ENCODE measurements around the gene LDHB.

LDHB gene

DNA sequence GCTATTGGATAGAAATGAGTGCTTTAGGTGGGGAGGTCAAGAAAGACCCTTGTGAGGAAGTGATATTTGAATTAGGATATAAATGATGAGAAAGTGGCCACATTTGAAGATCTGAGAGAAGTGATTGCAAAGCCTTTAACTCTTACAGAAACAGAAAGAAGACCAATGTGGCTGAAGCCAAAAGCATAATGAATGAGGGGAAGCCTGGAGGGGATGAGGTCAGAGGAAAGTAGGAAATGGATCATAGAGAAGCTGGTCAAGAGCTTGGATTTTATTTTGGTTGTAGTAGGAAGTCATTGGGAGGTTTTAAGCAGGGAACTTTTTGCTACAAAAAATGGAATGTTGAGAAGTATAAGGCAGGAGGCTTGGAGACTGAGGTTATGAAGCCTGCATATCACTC, 49.4 kb downstream of the LDHB start:
- Histone ChIP-seq H3K27me3 (ENCODE audit: insufficient read depth, low read depth) (no peaks in the 10 kb centered on the region), H3K4me1 (ENCODE audit: low read depth, poor library complexity, severe bottlenecking) (no peaks in the 10 kb centered on the region), H3K36me3 (ENCODE audit: insufficient read depth) (no peaks in the 10 kb centered on the region), H3K4me3 (IDR thresholded peaks at IDR 0.05; ENCODE audit: insufficient read depth, low read depth, low read length) (no peak overlapping the region), H3K9ac (no peak overlapping the region), H2AFZ (ENCODE audit: low read depth) (no peak overlapping the region), H4K20me1 (ENCODE audit: insufficient read depth) (no peaks in the 10 kb centered on the region), H3K4me2 (no peak overlapping the region), H3K27ac (no peak overlapping the region), H3K79me2 (ENCODE audit: insufficient read depth, low read depth) (no peaks in the 10 kb centered on the region)
- TF ChIP-seq, protein P1, sequence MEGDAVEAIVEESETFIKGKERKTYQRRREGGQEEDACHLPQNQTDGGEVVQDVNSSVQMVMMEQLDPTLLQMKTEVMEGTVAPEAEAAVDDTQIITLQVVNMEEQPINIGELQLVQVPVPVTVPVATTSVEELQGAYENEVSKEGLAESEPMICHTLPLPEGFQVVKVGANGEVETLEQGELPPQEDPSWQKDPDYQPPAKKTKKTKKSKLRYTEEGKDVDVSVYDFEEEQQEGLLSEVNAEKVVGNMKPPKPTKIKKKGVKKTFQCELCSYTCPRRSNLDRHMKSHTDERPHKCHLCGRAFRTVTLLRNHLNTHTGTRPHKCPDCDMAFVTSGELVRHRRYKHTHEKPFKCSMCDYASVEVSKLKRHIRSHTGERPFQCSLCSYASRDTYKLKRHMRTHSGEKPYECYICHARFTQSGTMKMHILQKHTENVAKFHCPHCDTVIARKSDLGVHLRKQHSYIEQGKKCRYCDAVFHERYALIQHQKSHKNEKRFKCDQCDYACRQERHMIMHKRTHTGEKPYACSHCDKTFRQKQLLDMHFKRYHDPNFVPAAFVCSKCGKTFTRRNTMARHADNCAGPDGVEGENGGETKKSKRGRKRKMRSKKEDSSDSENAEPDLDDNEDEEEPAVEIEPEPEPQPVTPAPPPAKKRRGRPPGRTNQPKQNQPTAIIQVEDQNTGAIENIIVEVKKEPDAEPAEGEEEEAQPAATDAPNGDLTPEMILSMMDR (conservative IDR thresholded peaks at IDR 0.05; ENCODE audit: low read depth, low read length) = no peak

DNA sequence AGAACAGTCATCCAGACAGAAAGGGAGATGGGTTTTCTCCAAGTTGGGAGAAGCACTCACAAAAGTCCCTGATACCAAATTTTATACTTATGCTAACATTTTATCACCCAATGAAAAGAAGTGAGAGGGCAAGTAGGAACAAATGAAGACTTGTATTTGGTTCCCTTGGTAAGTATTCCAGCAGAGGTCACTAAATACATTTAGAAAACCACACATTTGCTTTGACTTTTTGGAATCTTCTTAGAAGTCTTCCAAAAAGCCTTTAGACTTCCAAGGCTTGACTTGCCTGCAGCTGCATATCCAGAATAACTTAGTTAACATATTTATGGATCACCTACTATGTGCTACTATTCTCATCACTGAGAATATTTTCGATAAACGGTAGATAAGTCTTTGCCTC, 49.9 kb downstream of the LDHB start:
- no peaks in the 10 kb centered on the region for H3K36me3 ChIP-seq (ENCODE audit: insufficient read depth)
- H3K4me3 ChIP-seq (IDR thresholded peaks at IDR 0.05; ENCODE audit: insufficient read depth, low read depth, low read length) = no peak overlapping the region
- H3K27ac ChIP-seq = no peak overlapping the region
- TF ChIP-seq, protein P1 (conservative IDR thresholded peaks at IDR 0.05; ENCODE audit: low read depth, low read length) = no peak
- H3K4me2 ChIP-seq = no peak overlapping the region
- H3K9ac ChIP-seq = no peak overlapping the region
- no peaks in the 10 kb centered on the region for H3K4me1 ChIP-seq (ENCODE audit: low read depth, poor library complexity, severe bottlenecking)
- H3K27me3 ChIP-seq (ENCODE audit: insufficient read depth, low read depth) = no peaks in the 10 kb centered on the region
- no peaks in the 10 kb centered on the region for H4K20me1 ChIP-seq (ENCODE audit: insufficient read depth)
- H3K79me2 ChIP-seq (ENCODE audit: insufficient read depth, low read depth) = no peaks in the 10 kb centered on the region
- H2AFZ ChIP-seq (ENCODE audit: low read depth) = no peak overlapping the region

DNA sequence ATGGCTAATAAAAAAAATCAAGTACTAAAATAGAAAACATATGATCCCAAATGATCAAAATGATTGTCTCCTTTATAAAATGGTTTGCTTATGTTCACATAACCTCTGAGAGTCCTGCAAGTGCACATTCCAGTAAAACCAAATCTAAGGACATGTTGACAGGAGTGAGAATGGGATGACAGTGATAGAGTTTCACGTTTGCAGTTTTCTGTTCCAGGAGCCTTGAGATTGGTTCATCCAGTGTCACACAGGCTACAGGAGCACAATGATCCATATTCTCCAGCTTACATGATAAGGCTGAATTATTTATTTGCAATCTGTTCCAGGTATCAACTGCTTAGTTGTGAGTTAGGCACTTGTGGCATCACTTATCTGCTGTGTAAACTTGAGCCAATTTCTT, 51.5 kb downstream of the LDHB start:
- Histone ChIP-seq H2AFZ (ENCODE audit: low read depth) (no peak overlapping the region), H3K79me2 (ENCODE audit: insufficient read depth, low read depth) (no peaks in the 10 kb centered on the region), H3K27ac (no peak overlapping the region)

DNA sequence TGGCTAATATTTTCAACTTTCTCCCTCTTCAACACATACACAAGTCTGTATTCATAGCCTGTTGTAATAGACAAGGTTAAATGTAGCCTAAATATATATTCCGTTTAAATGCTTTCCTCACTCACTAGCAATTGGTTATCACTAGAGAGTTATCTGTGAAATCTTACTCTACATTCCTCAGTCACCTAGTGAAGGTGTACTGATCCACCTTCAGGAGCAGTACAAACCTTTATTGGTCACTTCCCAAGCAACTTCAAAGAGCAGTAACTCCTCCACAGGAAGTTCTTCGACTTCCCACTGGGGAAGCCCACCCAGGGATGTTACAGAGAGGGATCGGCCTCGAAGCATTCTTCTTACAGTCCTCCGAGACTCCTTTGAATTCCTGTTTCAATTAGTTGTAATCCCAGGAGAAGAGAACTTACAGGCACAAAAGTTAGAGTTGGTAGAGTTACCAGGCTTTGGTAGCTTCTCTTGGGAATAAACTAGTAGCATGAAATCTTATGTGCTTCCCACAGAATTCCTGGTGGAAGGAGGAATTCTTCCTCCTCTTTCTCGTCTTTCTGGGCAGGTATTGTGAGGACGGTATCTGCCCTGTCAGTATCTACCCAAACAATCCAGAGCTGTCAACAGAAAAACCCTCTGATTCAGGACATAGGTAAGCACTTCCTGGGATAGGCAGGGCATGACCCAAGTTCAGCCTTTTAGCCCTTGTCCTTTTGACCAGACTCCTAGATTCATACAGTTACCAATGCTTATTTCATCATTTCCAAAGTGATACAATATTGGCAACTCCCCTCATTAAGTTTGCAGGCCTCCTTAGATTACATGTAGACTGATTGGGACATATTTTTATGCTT, 53.2 kb downstream of the LDHB start, which contains the start of gene GYS2:
Gene GYS2, minus strand, starts transcription at position 603 of the 857 bp plus-strand sequence. Its CDS starts 255 bp downstream, at position 348.
- TF ChIP-seq, protein P1 (conservative IDR thresholded peaks at IDR 0.05; ENCODE audit: low read depth, low read length) = no peak
- H3K27ac ChIP-seq = no peak within 1 kb of the TSS
- H3K4me1 ChIP-seq (ENCODE audit: low read depth, poor library complexity, severe bottlenecking) = no peaks in the 10 kb centered on the region
- no peak within 1 kb of the TSS for H3K9ac ChIP-seq
- H3K4me3 ChIP-seq (IDR thresholded peaks at IDR 0.05; ENCODE audit: insufficient read depth, low read depth, low read length) = no peak within 1 kb of the TSS
- no peaks in the 10 kb centered on the region for H3K27me3 ChIP-seq (ENCODE audit: insufficient read depth, low read depth)
- H3K79me2 ChIP-seq (ENCODE audit: insufficient read depth, low read depth) = no peaks in the 10 kb centered on the region
- H2AFZ ChIP-seq (ENCODE audit: low read depth) = no peak within 1 kb of the TSS
- no peaks in the 10 kb centered on the region for H4K20me1 ChIP-seq (ENCODE audit: insufficient read depth)
- H3K36me3 ChIP-seq (ENCODE audit: insufficient read depth) = no peaks in the 10 kb centered on the region
- H3K4me2 ChIP-seq = no peak within 1 kb of the TSS

More for the DNA sequence above, 51.5 kb downstream of the LDHB start:
- H3K4me1 ChIP-seq (ENCODE audit: low read depth, poor library complexity, severe bottlenecking) = no peaks in the 10 kb centered on the region
- H4K20me1 ChIP-seq (ENCODE audit: insufficient read depth) = no peaks in the 10 kb centered on the region
- no peaks in the 10 kb centered on the region for H3K36me3 ChIP-seq (ENCODE audit: insufficient read depth)
- no peak overlapping the region for H3K9ac ChIP-seq
- TF ChIP-seq, protein P1 (conservative IDR thresholded peaks at IDR 0.05; ENCODE audit: low read depth, low read length) = no peak
- H3K4me2 ChIP-seq = no peak overlapping the region
- no peak overlapping the region for H3K4me3 ChIP-seq (IDR thresholded peaks at IDR 0.05; ENCODE audit: insufficient read depth, low read depth, low read length)
- no peaks in the 10 kb centered on the region for H3K27me3 ChIP-seq (ENCODE audit: insufficient read depth, low read depth)
